Measurements from ENCODE around the gene B3GAT1.

B3GAT1 gene

DNA sequence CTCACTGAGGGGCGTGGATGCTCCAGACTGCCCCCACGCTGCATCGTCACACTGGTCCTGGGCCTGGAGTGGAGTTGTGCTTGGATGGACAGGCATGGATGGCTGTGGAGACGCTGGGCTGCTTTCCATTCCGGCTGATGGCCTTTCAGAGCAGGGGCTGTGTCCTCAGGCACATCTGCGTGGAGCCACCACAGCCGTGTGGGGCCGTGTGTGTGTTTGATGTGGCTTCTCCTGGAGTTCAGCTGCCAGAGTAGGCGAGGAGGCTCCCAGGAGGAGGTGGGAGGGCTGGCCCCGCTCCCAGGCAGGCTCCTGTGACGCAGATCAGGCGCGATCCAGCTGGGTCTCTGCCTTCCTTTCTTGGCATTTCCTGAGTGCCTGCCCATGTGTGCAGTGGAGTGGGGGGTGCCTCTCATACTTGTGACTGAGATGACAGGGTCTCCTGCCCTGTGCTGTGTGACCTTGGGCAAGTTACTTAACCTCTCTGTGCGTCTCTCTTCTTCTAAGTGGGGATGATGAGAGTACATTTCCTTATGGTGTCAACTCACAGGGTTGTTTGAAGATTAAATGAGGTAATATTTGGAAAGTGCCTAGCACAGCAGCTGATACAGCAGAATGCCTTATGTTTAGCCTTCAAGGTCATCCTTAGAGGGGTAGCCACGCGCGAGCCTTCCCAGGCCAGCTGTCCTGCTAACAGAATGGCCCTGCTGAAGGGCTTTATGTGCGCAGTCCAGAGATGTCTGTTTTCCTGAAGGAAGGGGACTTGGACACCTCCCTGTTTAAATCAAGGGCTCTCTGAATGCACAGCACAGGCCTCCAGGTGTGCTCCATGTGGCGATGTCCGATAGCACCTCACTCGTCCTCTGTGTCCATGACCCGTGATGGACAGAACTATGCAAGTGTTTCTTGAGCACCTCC, 46.8 kb downstream of the B3GAT1 start:
- H3K9ac ChIP-seq (ENCODE audit: low read length) = no peak overlapping the region
- H3K36me3 ChIP-seq (ENCODE audit: control insufficient read depth, low read depth, low read length) = no peaks in the 10 kb centered on the region
- no peaks in the 10 kb centered on the region for H3K4me1 ChIP-seq (ENCODE audit: control insufficient read depth, low read depth, low read length)
- no peaks in the 10 kb centered on the region for H3K9me3 ChIP-seq (ENCODE audit: control insufficient read depth, low read depth, low read length)
- no peak overlapping the region for H3K4me3 ChIP-seq (ENCODE audit: low read length)
- no peak overlapping the region for H3K27ac ChIP-seq (ENCODE audit: low read length)
- no peaks in the 10 kb centered on the region for H3K27me3 ChIP-seq (ENCODE audit: control insufficient read depth, insufficient read depth, low read length)

DNA sequence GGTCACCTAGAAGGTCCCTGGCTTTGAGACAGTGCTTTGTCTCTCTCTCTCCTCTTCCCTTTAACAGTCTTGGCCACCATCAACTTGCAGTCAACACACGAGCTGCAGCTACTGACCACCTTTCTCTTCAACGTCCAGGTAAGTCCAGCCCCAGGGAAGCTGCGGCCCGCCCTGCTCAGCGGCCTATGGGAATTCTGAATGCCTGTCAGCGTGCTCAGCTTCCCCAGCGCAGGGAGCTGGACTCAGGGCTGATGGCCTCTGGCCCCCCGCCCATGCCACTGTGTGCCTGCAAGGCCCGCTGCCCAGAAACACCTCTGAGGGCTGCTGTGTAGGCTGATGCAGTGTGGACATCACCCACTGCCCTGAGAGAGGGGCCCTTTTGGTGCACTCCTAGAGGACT, 47.8 kb downstream of the B3GAT1 start:
- Histone ChIP-seq H3K4me1 (ENCODE audit: control insufficient read depth, low read depth, low read length) (no peaks in the 10 kb centered on the region), H3K27me3 (ENCODE audit: control insufficient read depth, insufficient read depth, low read length) (peaks cover 7% of the 10 kb centered on the region), H3K9me3 (ENCODE audit: control insufficient read depth, low read depth, low read length) (no peaks in the 10 kb centered on the region), H3K9ac (ENCODE audit: low read length) (no peak overlapping the region), H3K36me3 (ENCODE audit: control insufficient read depth, low read depth, low read length) (no peaks in the 10 kb centered on the region), H3K4me3 (ENCODE audit: low read length) (no peak overlapping the region), H3K27ac (ENCODE audit: low read length) (no peak overlapping the region)

DNA sequence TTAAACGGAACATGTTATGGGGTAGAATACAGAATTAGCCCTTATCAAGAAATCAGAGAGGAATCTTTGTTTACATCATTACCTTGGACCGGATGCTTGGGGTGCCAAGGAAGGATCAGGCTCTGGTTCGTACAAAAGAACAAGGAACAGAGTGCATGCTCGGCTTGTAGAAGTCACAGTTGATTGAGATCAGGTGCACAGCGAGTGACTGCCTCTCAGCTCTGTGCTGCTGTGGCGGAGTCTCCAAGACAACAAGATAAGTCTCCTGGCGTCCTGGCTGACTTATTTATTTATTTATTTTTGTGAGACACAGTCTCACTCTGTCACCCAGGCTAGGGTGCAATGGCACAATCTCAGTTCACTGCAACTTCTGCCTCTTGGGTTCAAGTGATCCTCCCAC, 48.5 kb downstream of the B3GAT1 start:
- no peaks in the 10 kb centered on the region for H3K9me3 ChIP-seq (ENCODE audit: control insufficient read depth, low read depth, low read length)
- no peak overlapping the region for H3K9ac ChIP-seq (ENCODE audit: low read length)
- H3K36me3 ChIP-seq (ENCODE audit: control insufficient read depth, low read depth, low read length) = no peaks in the 10 kb centered on the region
- no peak overlapping the region for H3K27ac ChIP-seq (ENCODE audit: low read length)
- no peaks in the 10 kb centered on the region for H3K4me1 ChIP-seq (ENCODE audit: control insufficient read depth, low read depth, low read length)
- H3K4me3 ChIP-seq (ENCODE audit: low read length) = no peak overlapping the region
- peaks cover 7% of the 10 kb centered on the region for H3K27me3 ChIP-seq (ENCODE audit: control insufficient read depth, insufficient read depth, low read length)

DNA sequence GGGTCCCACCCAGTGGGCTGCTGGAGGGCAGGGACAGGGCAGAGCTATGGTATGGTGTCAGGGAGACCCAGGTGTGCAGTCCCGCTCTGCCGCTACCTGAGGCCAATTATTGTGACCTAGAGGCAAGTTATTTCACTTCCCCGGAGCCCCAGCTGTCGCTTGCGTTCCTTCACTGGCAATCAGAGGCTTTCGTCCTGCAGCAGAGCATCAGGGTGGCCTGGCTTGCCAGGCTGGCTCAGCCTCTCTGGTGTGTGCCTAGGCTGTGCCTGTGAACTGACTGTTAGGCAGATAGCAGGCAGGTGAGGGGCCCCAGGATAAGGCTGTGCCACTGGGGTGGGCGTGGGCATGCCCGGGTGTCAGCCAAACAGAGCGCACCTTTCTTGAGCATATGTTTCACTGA, 48.9 kb downstream of the B3GAT1 start:
- no peaks in the 10 kb centered on the region for H3K4me1 ChIP-seq (ENCODE audit: control insufficient read depth, low read depth, low read length)
- peaks cover 7% of the 10 kb centered on the region for H3K27me3 ChIP-seq (ENCODE audit: control insufficient read depth, insufficient read depth, low read length)
- H3K36me3 ChIP-seq (ENCODE audit: control insufficient read depth, low read depth, low read length) = no peaks in the 10 kb centered on the region
- H3K27ac ChIP-seq (ENCODE audit: low read length) = no peak overlapping the region
- no peak overlapping the region for H3K4me3 ChIP-seq (ENCODE audit: low read length)
- no peaks in the 10 kb centered on the region for H3K9me3 ChIP-seq (ENCODE audit: control insufficient read depth, low read depth, low read length)
- H3K9ac ChIP-seq (ENCODE audit: low read length) = no peak overlapping the region

DNA sequence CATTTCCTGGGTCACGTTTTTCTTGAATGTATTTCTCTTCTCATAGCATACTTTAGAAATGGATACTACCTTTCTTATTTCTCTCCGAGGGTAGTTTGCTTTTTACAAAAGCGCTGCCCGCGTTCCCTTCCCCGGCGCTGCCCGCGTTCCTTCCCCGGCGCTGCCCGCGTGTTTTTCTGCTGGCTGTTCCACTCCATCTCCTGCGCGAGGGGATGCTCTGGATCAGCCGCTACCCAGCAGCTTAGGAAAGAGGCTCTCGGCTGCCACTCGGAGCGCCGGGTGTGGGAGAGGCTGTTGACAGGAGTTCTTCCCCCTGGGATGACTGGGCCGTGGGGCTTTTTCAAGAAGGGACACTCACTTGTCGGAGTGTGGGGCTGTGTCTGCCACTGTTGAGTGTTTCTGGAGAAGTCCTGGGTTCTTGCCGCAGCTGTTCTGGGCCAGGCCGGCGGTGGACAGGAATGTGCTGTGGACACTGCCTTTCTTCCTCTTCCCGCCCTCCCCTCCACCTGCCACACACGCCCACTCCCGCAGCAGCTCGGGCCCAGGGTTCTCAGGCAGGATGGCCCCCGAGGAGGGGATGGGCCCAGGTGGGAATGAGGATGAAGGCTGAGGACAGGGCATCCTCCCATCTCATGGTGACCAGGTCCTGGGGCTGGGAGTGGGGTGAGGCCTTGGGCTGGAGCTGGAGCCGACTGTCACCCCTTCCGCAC, 49.7 kb downstream of the B3GAT1 start:
- no peak overlapping the region for H3K9ac ChIP-seq (ENCODE audit: low read length)
- no peaks in the 10 kb centered on the region for H3K4me1 ChIP-seq (ENCODE audit: control insufficient read depth, low read depth, low read length)
- no peaks in the 10 kb centered on the region for H3K36me3 ChIP-seq (ENCODE audit: control insufficient read depth, low read depth, low read length)
- H3K27ac ChIP-seq (ENCODE audit: low read length) = no peak overlapping the region
- peaks cover 7% of the 10 kb centered on the region for H3K27me3 ChIP-seq (ENCODE audit: control insufficient read depth, insufficient read depth, low read length)
- no peak overlapping the region for H3K4me3 ChIP-seq (ENCODE audit: low read length)
- no peaks in the 10 kb centered on the region for H3K9me3 ChIP-seq (ENCODE audit: control insufficient read depth, low read depth, low read length)

DNA sequence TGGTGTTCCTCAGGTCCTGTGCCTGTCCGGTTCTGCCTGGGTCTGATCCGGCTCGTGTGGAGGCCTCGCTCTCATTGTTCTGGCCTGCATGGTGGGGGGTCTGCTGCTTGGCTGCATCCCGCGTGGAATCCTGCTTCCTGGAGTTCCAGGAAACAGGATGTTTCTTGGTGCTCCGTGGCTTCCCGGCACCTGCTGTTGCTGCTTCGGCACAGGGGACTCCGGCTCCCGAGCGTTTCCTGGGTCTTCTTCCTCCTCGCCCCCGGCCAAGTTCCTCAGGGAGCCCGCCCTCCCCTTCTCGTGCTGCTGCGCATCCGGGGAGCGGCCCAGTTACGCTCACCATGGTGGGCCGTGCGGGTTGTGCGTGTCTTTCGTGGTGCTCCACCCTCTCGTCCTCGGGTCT, 50.4 kb downstream of the B3GAT1 start:
- no peaks in the 10 kb centered on the region for H3K4me1 ChIP-seq (ENCODE audit: control insufficient read depth, low read depth, low read length)
- no peak overlapping the region for H3K27ac ChIP-seq (ENCODE audit: low read length)
- H3K9ac ChIP-seq (ENCODE audit: low read length) = no peak overlapping the region
- no peak overlapping the region for H3K4me3 ChIP-seq (ENCODE audit: low read length)
- H3K27me3 ChIP-seq (ENCODE audit: control insufficient read depth, insufficient read depth, low read length) = peaks cover 7% of the 10 kb centered on the region
- H3K36me3 ChIP-seq (ENCODE audit: control insufficient read depth, low read depth, low read length) = no peaks in the 10 kb centered on the region
- H3K9me3 ChIP-seq (ENCODE audit: control insufficient read depth, low read depth, low read length) = no peaks in the 10 kb centered on the region

DNA sequence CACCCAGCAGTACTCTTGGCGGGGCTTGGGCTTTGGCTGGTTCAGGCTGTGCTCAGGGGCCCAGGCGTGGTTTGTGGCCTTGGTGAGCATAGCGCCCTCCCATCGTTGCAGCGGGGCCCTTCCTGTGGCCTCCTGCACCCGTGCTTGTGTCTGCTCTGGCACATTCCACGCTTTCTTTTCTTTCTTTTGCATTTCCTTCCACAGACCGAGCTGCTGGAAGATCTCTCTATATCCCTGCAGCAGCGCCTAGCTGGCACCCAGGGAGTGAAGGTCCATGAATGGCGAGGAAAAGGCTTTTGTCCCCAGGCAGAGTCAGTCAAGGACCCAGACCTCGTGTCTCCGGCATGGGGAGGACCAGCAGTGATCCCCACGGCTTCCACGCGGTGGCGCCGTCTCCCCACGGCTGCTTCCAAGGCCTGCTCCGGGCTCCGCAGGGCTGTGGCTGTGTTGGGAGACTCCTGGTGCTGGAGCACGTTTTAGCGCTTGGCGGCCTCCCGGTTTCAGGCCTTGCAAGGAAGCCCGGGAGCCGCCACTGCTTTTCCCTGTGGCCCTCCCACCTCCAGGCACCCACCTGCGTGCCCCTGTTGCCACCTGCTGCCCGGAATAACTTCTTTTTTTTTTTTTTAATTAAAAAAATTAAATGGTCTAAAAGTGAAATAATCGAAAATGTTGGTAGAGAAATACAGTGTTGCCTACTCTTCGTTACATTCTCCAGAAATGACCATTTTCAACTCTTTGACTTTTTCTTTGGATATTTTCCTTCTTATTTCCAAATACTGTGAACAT, 51.8 kb downstream of the B3GAT1 start:
- Histone ChIP-seq H3K27me3 (ENCODE audit: control insufficient read depth, insufficient read depth, low read length) (peaks cover 7% of the 10 kb centered on the region), H3K4me1 (ENCODE audit: control insufficient read depth, low read depth, low read length) (no peaks in the 10 kb centered on the region), H3K9ac (ENCODE audit: low read length) (no peak overlapping the region), H3K27ac (ENCODE audit: low read length) (no peak overlapping the region), H3K9me3 (ENCODE audit: control insufficient read depth, low read depth, low read length) (no peaks in the 10 kb centered on the region), H3K4me3 (ENCODE audit: low read length) (no peak overlapping the region), H3K36me3 (ENCODE audit: control insufficient read depth, low read depth, low read length) (no peaks in the 10 kb centered on the region)

DNA sequence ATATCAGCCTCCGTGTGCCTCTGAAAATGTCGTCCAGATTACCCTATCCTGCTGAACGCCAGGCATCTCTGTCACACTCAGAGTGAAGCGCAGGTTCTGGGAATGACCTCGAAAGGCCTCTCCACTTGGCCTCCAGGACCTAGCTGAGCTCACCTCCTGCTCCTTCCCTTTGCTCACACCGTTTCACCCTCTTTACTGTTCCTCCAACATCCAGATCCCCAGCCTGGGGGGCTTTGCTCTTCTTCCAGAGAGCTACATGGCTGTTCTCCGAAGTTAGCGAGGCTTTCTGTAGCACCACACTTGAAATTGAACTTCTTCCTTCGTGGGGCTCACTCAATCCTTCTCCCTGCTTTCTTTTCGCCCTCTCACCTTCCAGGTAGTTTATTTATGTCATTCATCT, 52.4 kb downstream of the B3GAT1 start:
- Histone ChIP-seq H3K9me3 (ENCODE audit: control insufficient read depth, low read depth, low read length) (no peaks in the 10 kb centered on the region), H3K9ac (ENCODE audit: low read length) (no peak overlapping the region), H3K4me1 (ENCODE audit: control insufficient read depth, low read depth, low read length) (no peaks in the 10 kb centered on the region), H3K27ac (ENCODE audit: low read length) (no peak overlapping the region), H3K4me3 (ENCODE audit: low read length) (no peak overlapping the region), H3K27me3 (ENCODE audit: control insufficient read depth, insufficient read depth, low read length) (peaks cover 7% of the 10 kb centered on the region), H3K36me3 (ENCODE audit: control insufficient read depth, low read depth, low read length) (no peaks in the 10 kb centered on the region)

DNA sequence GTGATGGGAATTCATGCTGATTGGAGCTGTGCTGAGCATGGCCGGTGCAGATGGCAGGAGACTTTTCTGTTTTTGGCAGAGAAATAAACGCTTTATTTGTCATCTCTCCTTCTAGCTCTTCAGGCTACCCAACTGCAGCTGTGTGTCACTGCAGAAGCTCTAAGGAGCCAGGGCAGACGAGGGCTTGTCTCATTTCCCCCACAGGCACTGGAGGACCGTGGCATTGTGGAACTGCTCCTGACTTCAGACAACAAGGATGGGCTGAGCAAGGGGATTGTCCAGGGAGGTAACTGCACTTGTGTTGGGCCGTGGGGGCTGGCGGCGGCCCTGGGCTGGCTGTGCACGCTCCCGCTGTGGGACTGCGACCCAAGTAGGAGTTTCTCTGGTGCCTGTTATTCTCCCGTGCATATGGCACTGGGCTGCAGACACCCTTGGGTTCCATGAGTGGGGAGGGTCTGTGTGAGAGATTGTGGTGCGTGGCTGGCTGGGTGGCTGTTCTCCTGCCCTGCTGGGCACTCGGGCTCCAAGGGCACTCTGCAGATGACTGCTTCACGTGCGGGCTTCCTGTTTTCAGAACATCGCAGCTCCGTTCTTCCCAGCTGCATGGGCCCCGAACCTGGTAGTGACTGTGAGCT, 53.1 kb downstream of the B3GAT1 start:
- Histone ChIP-seq H3K9me3 (ENCODE audit: control insufficient read depth, low read depth, low read length) (no peaks in the 10 kb centered on the region), H3K4me3 (ENCODE audit: low read length) (no peak overlapping the region), H3K4me1 (ENCODE audit: control insufficient read depth, low read depth, low read length) (no peaks in the 10 kb centered on the region), H3K9ac (ENCODE audit: low read length) (no peak overlapping the region), H3K36me3 (ENCODE audit: control insufficient read depth, low read depth, low read length) (no peaks in the 10 kb centered on the region), H3K27me3 (ENCODE audit: control insufficient read depth, insufficient read depth, low read length) (peaks cover 7% of the 10 kb centered on the region), H3K27ac (ENCODE audit: low read length) (no peak overlapping the region)

DNA sequence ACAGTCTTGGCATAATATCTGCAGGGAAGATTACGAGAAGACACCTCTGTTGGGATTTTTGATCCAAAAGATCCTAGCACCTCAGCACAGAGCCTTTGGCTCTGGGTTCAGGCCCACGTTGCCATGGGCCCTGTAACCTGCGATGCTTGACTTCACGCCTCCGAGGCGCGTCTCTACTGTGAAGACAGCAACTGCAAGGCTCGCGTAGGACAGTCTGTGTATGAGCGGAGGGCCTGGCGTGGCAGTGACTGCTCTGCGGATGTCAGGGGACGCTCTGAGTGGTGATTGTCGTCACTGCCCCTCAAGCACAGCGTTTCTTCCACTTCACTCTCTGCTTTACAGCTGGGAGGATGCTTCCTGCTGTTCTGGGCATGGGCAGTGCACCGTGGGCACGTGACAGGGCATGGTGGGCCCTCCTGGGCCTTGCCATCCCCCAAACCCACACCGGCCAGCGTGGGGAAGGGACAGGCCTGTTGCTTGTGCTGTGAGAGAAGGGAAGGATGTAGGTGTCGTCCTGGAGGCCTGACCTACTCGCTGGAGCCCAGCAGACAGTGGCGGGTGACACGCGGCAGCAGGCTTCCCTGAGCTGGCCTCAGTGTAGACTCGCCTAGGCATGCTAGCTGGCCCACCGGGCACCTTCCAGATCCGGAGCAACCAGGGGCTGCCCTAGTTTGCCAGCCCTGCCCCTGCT, 53.7 kb downstream of the B3GAT1 start:
- Histone ChIP-seq H3K27ac (ENCODE audit: low read length) (no peak overlapping the region), H3K4me3 (ENCODE audit: low read length) (no peak overlapping the region), H3K9me3 (ENCODE audit: control insufficient read depth, low read depth, low read length) (no peaks in the 10 kb centered on the region), H3K36me3 (ENCODE audit: control insufficient read depth, low read depth, low read length) (no peaks in the 10 kb centered on the region), H3K4me1 (ENCODE audit: control insufficient read depth, low read depth, low read length) (no peaks in the 10 kb centered on the region), H3K9ac (ENCODE audit: low read length) (no peak overlapping the region), H3K27me3 (ENCODE audit: control insufficient read depth, insufficient read depth, low read length) (peaks cover 7% of the 10 kb centered on the region)

DNA sequence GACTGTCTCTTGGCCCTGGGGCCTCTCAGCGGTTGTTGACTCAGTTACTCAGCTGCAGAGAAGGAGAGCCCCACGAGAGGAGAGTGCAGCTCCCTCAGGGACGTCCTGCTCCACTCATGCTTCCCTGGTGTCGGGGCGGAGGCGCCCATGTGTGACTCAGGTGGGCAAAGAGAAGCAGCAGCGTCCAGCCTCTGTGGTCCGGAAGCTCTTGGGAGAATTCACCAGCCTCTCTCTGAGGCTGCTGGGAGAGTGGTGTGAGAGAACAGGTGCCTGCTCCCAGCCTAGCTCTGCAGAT, 54.5 kb downstream of the B3GAT1 start:
- H3K4me3 ChIP-seq (ENCODE audit: low read length) = no peak overlapping the region
- H3K9ac ChIP-seq (ENCODE audit: low read length) = no peak overlapping the region
- H3K27ac ChIP-seq (ENCODE audit: low read length) = no peak overlapping the region
- no peaks in the 10 kb centered on the region for H3K4me1 ChIP-seq (ENCODE audit: control insufficient read depth, low read depth, low read length)
- H3K9me3 ChIP-seq (ENCODE audit: control insufficient read depth, low read depth, low read length) = no peaks in the 10 kb centered on the region
- no peaks in the 10 kb centered on the region for H3K36me3 ChIP-seq (ENCODE audit: control insufficient read depth, low read depth, low read length)
- peaks cover 7% of the 10 kb centered on the region for H3K27me3 ChIP-seq (ENCODE audit: control insufficient read depth, insufficient read depth, low read length)

Measured in iPS-18a (cell line).